NCI-H510A treated with DMSO at 0.1 percent for 48 hours (cell line): Measurements from ENCODE around the gene MTA1.

Source experiments
- DNase-seq: peaks from one replicate; lab custom pipeline; 2025; lab: John Stamatoyannopoulos, UW

Gene MTA1

GRCh38 chr14:105498430-105499255, 79.0 kb downstream of the MTA1 start:
- no peak for DNase-seq

DNA sequence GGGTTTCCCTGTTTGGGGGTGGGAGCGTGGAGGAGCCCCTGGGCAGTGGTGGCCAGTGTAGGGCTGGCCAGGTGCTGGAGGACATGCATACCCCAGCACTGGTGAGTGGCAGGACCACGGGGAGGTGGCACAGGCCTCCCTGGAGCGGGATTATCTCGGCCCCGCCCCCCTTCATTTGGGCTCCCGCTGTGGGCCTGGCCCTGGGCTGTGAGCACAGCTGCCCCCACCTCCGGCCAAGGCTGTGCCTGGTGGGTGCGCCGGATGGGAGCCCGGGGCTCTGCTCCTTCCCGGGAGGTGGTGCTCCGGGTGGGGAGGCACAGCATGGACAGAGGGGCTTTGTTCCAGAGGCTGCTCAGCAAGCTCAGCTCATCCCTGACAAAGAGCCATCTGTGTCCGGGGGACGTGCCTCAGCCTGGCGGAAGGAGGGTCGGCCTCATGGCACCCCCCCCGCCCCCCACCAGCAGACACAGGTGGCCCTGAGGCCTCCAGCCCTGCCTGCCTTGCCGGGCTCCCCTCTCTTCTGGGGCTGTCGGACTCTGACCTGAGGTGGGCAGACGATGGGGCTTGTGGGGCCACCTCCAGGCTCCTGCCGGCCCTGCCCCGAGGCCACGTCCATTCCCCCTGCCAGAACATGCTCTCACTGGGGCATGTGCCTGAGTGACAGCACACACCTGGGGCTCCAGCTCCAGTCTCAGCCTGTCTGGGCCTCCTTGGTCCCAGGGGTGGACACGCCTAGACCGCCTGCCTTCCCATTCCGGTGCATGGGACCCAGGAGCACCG, 79.8 kb downstream of the MTA1 start:
- no peak for DNase-seq

DNA sequence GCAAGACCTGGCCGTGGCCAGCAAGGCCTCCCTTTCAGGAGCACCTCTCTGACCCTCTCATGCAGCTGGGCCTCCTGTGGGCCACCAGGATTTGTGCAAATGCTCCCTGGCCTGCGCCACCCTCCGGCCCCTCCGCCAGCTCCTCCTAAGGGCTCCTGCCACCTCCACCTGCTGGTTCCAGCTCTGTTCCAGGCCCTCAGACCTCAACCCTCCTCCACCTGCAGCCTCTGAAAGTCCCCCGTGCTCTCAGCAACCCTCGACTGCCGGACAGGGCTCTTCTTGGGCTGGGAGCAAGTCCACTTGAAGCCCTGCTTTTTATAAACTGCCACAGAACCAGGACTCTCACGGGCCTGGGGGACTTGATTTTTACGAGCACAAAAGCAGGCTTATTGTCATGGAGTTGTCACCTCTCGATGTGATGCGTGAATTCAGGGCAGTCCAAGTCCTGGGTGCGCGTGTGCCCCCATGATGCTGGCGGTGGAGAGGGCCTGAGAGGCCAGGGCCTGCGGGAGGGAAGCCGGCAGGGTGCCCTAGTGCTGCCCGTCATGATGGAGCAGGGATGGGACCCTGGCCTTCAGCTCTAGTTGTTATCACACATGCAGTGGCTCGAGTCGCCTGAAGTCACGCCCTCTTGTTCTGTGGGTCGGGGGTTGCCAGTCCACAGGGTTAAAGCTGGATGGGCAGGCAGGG, 80.6 kb downstream of the MTA1 start:
- no peak for DNase-seq

GRCh38 chr14:105500726-105501101, 81.1 kb downstream of the MTA1 start:
- DNase-seq = no peak

GRCh38 chr14:105501504-105502291, 82.1 kb downstream of the MTA1 start:
- DNase-seq = no peak

- no peak for DNase-seq
These were observed 83.0 kb downstream of the MTA1 start for GRCh38 chr14:105502446-105503295.

- DNase-seq = no peak
These were observed 83.6 kb downstream of the MTA1 start for GRCh38 chr14:105503296-105503640.

DNA sequence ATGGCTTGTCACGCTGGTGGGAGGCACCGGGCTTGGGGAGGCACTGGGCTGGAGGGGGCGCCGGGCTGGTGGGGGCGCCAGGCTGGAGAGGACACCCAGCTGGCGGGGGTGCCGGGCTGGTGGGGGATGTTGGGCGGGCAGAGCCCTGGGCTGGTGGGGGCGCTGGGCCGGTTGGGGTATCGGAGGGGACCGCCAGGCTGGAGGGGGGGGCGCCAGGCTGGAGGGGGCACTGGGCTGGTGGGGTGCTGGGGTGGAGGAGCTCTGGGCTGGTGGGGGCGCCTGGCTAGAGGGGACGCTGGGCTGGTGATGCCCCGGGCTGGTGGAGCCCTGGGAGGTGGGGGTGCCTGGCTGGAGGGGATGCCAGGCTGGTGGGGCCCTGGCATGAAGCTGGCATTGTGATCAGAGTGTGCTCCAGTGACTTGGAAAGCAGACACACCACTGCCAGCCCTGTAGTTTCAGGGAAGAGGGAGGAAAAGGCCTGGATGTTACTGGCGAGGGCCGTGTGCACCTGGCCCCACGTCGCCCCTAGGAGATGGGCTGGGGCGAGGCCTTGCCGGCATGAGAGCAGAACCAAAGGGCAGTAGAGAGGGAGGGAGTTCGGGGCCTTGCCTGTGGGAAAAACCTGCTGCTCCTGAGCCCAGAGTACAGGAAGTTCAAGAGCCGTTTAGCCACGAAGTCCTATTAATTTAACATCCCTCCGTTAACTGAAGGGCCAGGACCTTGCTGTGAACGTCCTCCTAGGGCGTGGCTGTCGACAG, 84.5 kb downstream of the MTA1 start:
- DNase-seq = no peak

- no peak for DNase-seq
These were observed 85.5 kb downstream of the MTA1 start for GRCh38 chr14:105505101-105505500.

GRCh38 chr14:105507247-105507646, 87.6 kb downstream of the MTA1 start:
- no peak for DNase-seq

DNA sequence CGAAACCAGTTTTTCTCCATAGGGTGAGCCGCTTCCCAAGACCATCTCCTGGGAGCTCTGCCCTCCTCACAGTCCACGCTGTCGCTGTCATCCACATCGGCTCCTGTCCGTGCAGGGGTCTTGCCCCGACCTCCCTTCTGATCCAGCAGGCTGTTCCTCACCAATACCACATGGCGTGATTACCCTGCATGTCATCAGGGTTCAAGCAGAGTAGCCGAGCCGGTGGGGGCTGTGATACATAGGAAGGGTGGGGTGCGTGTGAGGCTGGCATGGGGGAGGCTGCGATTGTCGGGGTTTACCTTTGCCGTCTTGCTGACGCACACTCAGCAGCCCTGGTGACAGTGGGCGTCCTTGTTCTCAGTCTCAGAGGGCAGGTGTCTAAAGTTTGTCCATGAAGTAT, 88.4 kb downstream of the MTA1 start:
- DNase-seq = no peak

DNA sequence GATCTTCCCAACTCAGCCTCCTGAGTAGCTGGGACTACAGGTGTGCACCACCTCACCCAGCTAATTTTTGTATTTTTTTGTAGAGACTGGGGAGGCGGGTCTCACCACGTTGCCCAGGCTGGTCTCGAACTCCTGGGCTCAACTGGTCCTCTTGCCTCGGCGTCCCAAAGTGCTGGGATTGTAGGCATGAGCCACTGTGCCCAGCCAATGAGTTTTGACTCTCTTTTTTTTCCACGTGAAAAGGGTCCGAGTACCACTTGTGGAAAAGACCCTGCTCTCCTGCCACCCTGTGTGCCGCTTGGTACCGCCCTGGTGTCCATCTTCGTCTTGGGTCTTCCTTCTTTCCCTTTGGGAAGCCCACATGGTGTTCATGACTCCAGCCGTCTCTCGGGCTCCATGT, 89.0 kb downstream of the MTA1 start:
- no peak for DNase-seq

DNA sequence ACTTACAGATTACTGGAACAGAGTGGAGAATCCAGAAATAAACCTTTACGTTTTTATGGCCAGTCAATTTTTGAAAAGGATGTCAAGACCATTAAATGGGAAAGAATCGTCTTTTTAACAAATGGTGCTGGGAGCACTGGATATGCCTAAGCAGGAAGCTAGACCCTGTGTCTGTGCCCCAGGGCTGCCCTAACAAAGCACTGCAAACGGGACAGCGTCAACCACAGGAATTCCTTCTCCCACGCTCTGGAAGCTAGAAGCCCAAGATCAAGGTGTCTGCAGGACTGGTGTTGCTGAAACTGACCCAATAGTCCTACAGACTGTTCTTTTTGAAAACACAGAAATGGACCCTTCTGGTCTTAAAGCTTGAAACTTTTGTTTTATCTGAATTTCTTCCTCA, 97.5 kb downstream of the MTA1 start:
- DNase-seq = no peak

GRCh38 chr14:105519946-105520698, 100.5 kb downstream of the MTA1 start:
- DNase-seq = no peak
